ENCODE measurements around the gene PVR. TPM values are rescaled to one million over a fixed set of nuclear protein-coding genes. Genes with fewer than 3 reads are reported as not detected.

PVR gene
- total RNA-seq, 1 experiment from 2014 or later = 52.1 TPM

- POLR2A ChIA-PET (ENCODE audit: unreplicated experiment) = no interaction called here
- H2AFZ ChIP-seq = no peak overlapping the region
- no peaks in the 10 kb centered on the region for H3K27me3 ChIP-seq (ENCODE audit: insufficient read depth, low read depth)
- H3K4me3 ChIP-seq = no peak overlapping the region
- no peak overlapping the region for H3K4me2 ChIP-seq
- no peak overlapping the region for H3K27ac ChIP-seq
- H3K4me1 ChIP-seq (replicated peaks; ENCODE audit: insufficient read depth) = peaks cover 16% of the 10 kb centered on the region
- intact Hi-C loops (cut with micrococcal nuclease; ENCODE audit: unreplicated experiment) = no loop called here
- no TSS peak for BruUV-seq (replicated peaks)
- no peak for DNase-seq
- no peaks in the 10 kb centered on the region for H4K20me1 ChIP-seq (ENCODE audit: insufficient read depth)
- CTCF ChIA-PET = no interaction called here
- peaks cover 27% of the 10 kb centered on the region; the same call in 1 of the 2 replicates for H3F3A ChIP-seq (ENCODE audit: insufficient read depth, low read depth)
- H3K79me2 ChIP-seq (ENCODE audit: low read depth) = no peaks in the 10 kb centered on the region
- H3K36me3 ChIP-seq (ENCODE audit: low read depth) = no peaks in the 10 kb centered on the region
- H3K9me2 ChIP-seq (ENCODE audit: insufficient read depth) = no peaks in the 10 kb centered on the region
- H3K9me3 ChIP-seq (ENCODE audit: insufficient read depth, low read depth) = no peaks in the 10 kb centered on the region
- TF ChIP-seq CTCF (conservative IDR thresholded peaks at IDR 0.05) = no peak
- TF ChIP-seq EZH2 (IDR thresholded peaks at IDR 0.05; ENCODE audit: low read depth) = no peak
These were observed 29.4 kb upstream of the PVR start for GRCh38 chr19:44614313-44614712.

GRCh38 chr19:44615863-44616247 lies 27.9 kb upstream of the PVR start:
- Histone ChIP-seq H3K4me3 (no peak overlapping the region), H2AFZ (no peak overlapping the region)
- POLR2A ChIA-PET (ENCODE audit: unreplicated experiment) = interaction anchor here (0.7 kb wide), 1 partner anchor 20 kb away, joined by 3 read pairs; no protein-coding TSS in a partner anchor

GRCh38 chr19:44617110-44617880 lies 26.4 kb upstream of the PVR start:
- Histone ChIP-seq H3K9me3 (ENCODE audit: insufficient read depth, low read depth) (no peaks in the 10 kb centered on the region), H2AFZ (no peak overlapping the region), H3F3A (ENCODE audit: insufficient read depth, low read depth) (peaks cover 14% of the 10 kb centered on the region; the same call in 1 of the 2 replicates), H3K27me3 (ENCODE audit: insufficient read depth, low read depth) (no peaks in the 10 kb centered on the region), H3K27ac (no peak overlapping the region), H3K4me3 (no peak overlapping the region), H3K9me2 (ENCODE audit: insufficient read depth) (no peaks in the 10 kb centered on the region), H3K4me1 (replicated peaks; ENCODE audit: insufficient read depth) (peaks cover 2% of the 10 kb centered on the region; the same call in 1 of the 2 replicates), H3K4me2 (no peak overlapping the region), H4K20me1 (ENCODE audit: insufficient read depth) (no peaks in the 10 kb centered on the region), H3K36me3 (ENCODE audit: low read depth) (no peaks in the 10 kb centered on the region), H3K79me2 (ENCODE audit: low read depth) (no peaks in the 10 kb centered on the region)
- BruUV-seq (replicated peaks) = no TSS peak
- POLR2A ChIA-PET (ENCODE audit: unreplicated experiment) = no interaction called here
- intact Hi-C loops (cut with micrococcal nuclease; ENCODE audit: unreplicated experiment) = no loop called here
- TF ChIP-seq CTCF (conservative IDR thresholded peaks at IDR 0.05) (no peak), EZH2 (IDR thresholded peaks at IDR 0.05; ENCODE audit: low read depth) (no peak)
- DNase-seq = no peak
- CTCF ChIA-PET = interaction anchor here (0.7 kb wide), 1 partner anchor 43 kb away, joined by 4 read pairs; no protein-coding TSS in a partner anchor

More at GRCh38 chr19:44615863-44616247, 27.9 kb upstream of the PVR start:
- no peaks in the 10 kb centered on the region for H4K20me1 ChIP-seq (ENCODE audit: insufficient read depth)
- intact Hi-C loops (cut with micrococcal nuclease; ENCODE audit: unreplicated experiment) = no loop called here
- H3F3A ChIP-seq (ENCODE audit: insufficient read depth, low read depth) = peaks cover 27% of the 10 kb centered on the region; the same call in 1 of the 2 replicates
- no peaks in the 10 kb centered on the region for H3K36me3 ChIP-seq (ENCODE audit: low read depth)
- no TSS peak for BruUV-seq (replicated peaks)
- no peak overlapping the region for H3K4me2 ChIP-seq
- CTCF ChIA-PET = interaction anchor here (0.6 kb wide), 1 partner anchor 25 kb away, joined by 3 read pairs; no protein-coding TSS in a partner anchor
- TF ChIP-seq CTCF (conservative IDR thresholded peaks at IDR 0.05) (no peak), EZH2 (IDR thresholded peaks at IDR 0.05; ENCODE audit: low read depth) (no peak)
- peaks cover 16% of the 10 kb centered on the region for H3K4me1 ChIP-seq (replicated peaks; ENCODE audit: insufficient read depth)
- H3K27ac ChIP-seq = no peak overlapping the region
- DNase-seq = no peak
- no peaks in the 10 kb centered on the region for H3K27me3 ChIP-seq (ENCODE audit: insufficient read depth, low read depth)
- no peaks in the 10 kb centered on the region for H3K9me2 ChIP-seq (ENCODE audit: insufficient read depth)
- H3K79me2 ChIP-seq (ENCODE audit: low read depth) = no peaks in the 10 kb centered on the region
- H3K9me3 ChIP-seq (ENCODE audit: insufficient read depth, low read depth) = no peaks in the 10 kb centered on the region
